NB4 (cell line): ENCODE data around the gene CLK2.

Experiments
- CTCF ChIP-seq: IDR thresholded peaks from one replicate; pipeline ENCODE4 v1.5.1; 2012; ENCODE audit warnings: low read depth, low read length
- POLR2A ChIP-seq: IDR thresholded peaks from 2 replicates; pipeline ENCODE4 v1.6.1; 2011; ENCODE audit warnings: mild to moderate bottlenecking; ENCODE audit not compliant: insufficient read length; ENCODE audit errors: extremely low read depth

DNA sequence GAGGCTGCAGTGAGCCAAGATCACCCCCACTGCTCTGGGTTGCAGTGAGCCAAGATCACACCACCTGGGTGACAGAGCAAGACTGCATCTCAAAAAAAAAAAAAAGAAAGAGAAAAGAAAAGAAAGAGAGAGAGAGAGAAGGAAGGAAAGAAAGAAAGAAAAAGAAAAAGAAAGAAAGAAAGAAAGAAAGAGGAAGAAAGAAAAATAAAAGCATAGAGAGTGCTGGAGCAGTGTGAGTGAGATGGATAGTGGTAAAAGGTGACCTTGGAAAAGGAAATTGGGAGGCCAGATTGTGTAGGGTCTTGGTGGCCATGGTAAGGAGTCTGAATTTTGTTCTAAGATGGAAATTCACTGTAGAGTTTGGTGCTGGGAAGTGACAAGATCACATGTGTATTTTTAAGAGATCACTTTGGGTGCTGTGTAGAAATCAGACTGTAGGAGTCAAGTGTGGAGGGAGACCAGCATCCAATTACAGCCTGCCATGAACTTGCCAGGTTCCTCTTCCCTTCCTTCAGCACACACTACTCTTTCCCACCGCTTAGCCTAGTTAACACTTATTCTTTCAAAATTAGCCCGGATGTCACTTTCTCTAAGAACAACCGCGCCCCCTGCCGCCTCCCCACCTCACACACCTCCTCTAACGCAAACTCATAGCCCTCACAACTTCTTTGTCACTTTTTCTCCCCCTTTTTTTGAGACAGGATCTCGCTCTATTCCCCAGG, 47.0 kb downstream of the CLK2 start:
- peak; percentile 66 for TF ChIP-seq CTCF
- TF ChIP-seq POLR2A, result no peak
